Measurements from ENCODE around the gene SDHAF3.

The SDHAF3 gene

DNA sequence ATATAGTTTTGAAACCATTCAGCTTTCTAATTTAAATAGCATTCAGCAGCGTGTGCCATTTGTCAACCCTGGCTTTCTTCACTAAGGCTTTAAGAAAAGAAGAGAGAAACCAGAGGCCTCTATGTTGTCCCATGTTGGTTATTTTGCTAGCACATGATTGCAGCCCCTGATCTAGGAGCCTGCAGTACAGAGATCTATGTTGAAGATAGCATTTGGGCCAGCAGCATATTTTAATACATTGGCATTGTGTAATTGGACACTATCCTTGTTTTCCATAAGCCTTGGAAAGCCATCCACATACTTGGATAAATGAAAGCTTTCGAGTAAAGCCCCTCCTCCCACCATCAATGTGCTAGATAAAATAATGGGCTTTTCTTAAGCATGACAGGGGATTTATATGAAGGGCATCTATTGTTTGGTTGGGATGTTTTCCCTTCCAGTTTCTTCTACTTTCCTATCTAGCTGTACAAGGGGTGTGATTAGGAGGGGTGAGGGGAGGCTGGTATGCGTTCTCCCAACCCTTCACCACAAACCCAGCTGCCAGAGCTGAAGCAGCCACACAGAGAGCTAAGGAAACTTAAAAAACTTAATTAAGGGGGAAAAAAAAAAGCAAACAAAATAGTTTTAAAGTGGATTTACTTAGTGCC is 23.1 kb upstream of the SDHAF3 start:
- TF ChIP-seq, protein P1, sequence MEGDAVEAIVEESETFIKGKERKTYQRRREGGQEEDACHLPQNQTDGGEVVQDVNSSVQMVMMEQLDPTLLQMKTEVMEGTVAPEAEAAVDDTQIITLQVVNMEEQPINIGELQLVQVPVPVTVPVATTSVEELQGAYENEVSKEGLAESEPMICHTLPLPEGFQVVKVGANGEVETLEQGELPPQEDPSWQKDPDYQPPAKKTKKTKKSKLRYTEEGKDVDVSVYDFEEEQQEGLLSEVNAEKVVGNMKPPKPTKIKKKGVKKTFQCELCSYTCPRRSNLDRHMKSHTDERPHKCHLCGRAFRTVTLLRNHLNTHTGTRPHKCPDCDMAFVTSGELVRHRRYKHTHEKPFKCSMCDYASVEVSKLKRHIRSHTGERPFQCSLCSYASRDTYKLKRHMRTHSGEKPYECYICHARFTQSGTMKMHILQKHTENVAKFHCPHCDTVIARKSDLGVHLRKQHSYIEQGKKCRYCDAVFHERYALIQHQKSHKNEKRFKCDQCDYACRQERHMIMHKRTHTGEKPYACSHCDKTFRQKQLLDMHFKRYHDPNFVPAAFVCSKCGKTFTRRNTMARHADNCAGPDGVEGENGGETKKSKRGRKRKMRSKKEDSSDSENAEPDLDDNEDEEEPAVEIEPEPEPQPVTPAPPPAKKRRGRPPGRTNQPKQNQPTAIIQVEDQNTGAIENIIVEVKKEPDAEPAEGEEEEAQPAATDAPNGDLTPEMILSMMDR (IDR thresholded peaks at IDR 0.05; ENCODE audit: low read length) = no peak
- TF ChIP-seq EZH2phosphoT487 (IDR thresholded peaks at IDR 0.05; ENCODE audit: low read length) (no peak), EZH2 (optimal IDR thresholded peaks at IDR 0.05; ENCODE audit: low read depth, low read length) (no peak)
- H3F3A ChIP-seq (ENCODE audit: insufficient read depth, low read length) = no peaks in the 10 kb centered on the region

DNA sequence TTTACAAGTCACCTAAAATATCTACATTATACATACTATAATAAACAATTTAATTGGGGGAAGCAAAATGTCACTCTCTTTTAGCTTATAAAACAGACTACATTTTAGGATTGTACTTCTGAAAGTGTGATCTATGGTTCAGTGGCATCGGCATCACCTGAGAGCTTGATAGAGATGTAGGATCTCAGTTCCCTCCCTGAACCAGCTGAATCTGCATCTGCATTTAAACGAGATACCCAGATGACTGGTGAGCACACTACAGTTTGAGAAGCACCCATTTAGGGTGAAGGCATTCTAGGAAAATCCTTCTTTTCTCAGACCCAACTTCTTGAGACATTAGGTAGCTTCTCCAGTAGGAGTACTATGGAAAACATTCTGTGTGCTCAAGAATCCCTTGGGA is 21.5 kb upstream of the SDHAF3 start:
- Histone ChIP-seq H3K9me3 (replicated peaks; ENCODE audit: insufficient read depth, low read length) (no peaks in the 10 kb centered on the region), H3K27me3 (replicated peaks; ENCODE audit: insufficient read depth, low read length) (no peaks in the 10 kb centered on the region), H3K36me3 (replicated peaks; ENCODE audit: insufficient read depth, low read length) (no peaks in the 10 kb centered on the region), H3K4me3 (ENCODE audit: low read length) (no peak overlapping the region), H3K4me1 (ENCODE audit: low read length) (no peaks in the 10 kb centered on the region), H4K20me1 (ENCODE audit: insufficient read depth, low read length) (no peaks in the 10 kb centered on the region), H2AFZ (ENCODE audit: low read length) (no peak overlapping the region), H3K9me2 (replicated peaks; ENCODE audit: insufficient read depth, low read length) (no peaks in the 10 kb centered on the region), H3F3A (ENCODE audit: insufficient read depth, low read length) (no peaks in the 10 kb centered on the region), H3K27ac (ENCODE audit: low read length) (no peak overlapping the region), H3K4me2 (ENCODE audit: low read depth, low read length) (no peak overlapping the region), H3K9ac (ENCODE audit: low read length) (no peak overlapping the region), H3K79me2 (ENCODE audit: low read length) (no peaks in the 10 kb centered on the region)
- no peak for DNase-seq
- TF ChIP-seq, protein P1 (IDR thresholded peaks at IDR 0.05; ENCODE audit: low read length) = no peak
- no peak for TF ChIP-seq EZH2phosphoT487 (IDR thresholded peaks at IDR 0.05; ENCODE audit: low read length)
- no peak for TF ChIP-seq EZH2 (optimal IDR thresholded peaks at IDR 0.05; ENCODE audit: low read depth, low read length)

More for the DNA sequence above, 23.1 kb upstream of the SDHAF3 start:
- Histone ChIP-seq H3K9me2 (replicated peaks; ENCODE audit: insufficient read depth, low read length) (no peaks in the 10 kb centered on the region), H3K9ac (ENCODE audit: low read length) (no peak overlapping the region), H2AFZ (ENCODE audit: low read length) (no peak overlapping the region), H3K27me3 (replicated peaks; ENCODE audit: insufficient read depth, low read length) (no peaks in the 10 kb centered on the region), H3K4me2 (ENCODE audit: low read depth, low read length) (no peak overlapping the region), H4K20me1 (ENCODE audit: insufficient read depth, low read length) (no peaks in the 10 kb centered on the region), H3K9me3 (replicated peaks; ENCODE audit: insufficient read depth, low read length) (no peaks in the 10 kb centered on the region), H3K79me2 (ENCODE audit: low read length) (no peaks in the 10 kb centered on the region), H3K27ac (ENCODE audit: low read length) (no peak overlapping the region), H3K4me1 (ENCODE audit: low read length) (no peaks in the 10 kb centered on the region), H3K36me3 (replicated peaks; ENCODE audit: insufficient read depth, low read length) (no peaks in the 10 kb centered on the region), H3K4me3 (ENCODE audit: low read length) (no peak overlapping the region)
- DNase-seq = no peak

DNA sequence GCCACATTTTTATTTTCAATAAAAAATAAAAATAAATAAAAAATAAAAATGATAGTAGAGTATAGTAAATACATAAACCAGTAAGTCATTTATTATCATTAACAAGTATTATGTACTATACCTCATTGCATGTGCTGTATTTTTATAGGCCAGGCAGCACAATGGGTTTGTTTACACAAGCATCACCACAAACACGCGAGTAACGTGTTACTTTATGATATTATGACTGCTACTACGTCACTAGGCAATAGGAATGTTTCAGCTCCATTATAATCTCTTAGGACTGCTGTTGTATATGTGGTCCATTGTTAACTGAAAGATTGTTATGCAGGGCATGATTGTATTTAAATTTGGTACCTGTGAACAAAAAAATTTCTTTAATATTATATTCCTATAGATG is 20.8 kb upstream of the SDHAF3 start:
- Histone ChIP-seq H3F3A (ENCODE audit: insufficient read depth, low read length) (no peaks in the 10 kb centered on the region), H3K4me1 (ENCODE audit: low read length) (no peaks in the 10 kb centered on the region), H3K36me3 (replicated peaks; ENCODE audit: insufficient read depth, low read length) (no peaks in the 10 kb centered on the region), H3K27ac (ENCODE audit: low read length) (no peak overlapping the region), H2AFZ (ENCODE audit: low read length) (no peak overlapping the region), H3K79me2 (ENCODE audit: low read length) (no peaks in the 10 kb centered on the region), H3K9ac (ENCODE audit: low read length) (no peak overlapping the region), H3K9me3 (replicated peaks; ENCODE audit: insufficient read depth, low read length) (no peaks in the 10 kb centered on the region), H3K27me3 (replicated peaks; ENCODE audit: insufficient read depth, low read length) (no peaks in the 10 kb centered on the region), H4K20me1 (ENCODE audit: insufficient read depth, low read length) (no peaks in the 10 kb centered on the region), H3K4me2 (ENCODE audit: low read depth, low read length) (no peak overlapping the region), H3K9me2 (replicated peaks; ENCODE audit: insufficient read depth, low read length) (no peaks in the 10 kb centered on the region), H3K4me3 (ENCODE audit: low read length) (no peak overlapping the region)
- DNase-seq = no peak
- TF ChIP-seq EZH2phosphoT487 (IDR thresholded peaks at IDR 0.05; ENCODE audit: low read length) (no peak), EZH2 (optimal IDR thresholded peaks at IDR 0.05; ENCODE audit: low read depth, low read length) (no peak)
- TF ChIP-seq, protein P1 (IDR thresholded peaks at IDR 0.05; ENCODE audit: low read length) = no peak

Measured in MM.1S (cell line).